COR-L47 (cell line): ENCODE data around the gene SPNS2.

Experiments used
- DNase-seq: peaks from one replicate; lab custom pipeline; 2025; lab: John Stamatoyannopoulos, UW

SPNS2 gene

DNA sequence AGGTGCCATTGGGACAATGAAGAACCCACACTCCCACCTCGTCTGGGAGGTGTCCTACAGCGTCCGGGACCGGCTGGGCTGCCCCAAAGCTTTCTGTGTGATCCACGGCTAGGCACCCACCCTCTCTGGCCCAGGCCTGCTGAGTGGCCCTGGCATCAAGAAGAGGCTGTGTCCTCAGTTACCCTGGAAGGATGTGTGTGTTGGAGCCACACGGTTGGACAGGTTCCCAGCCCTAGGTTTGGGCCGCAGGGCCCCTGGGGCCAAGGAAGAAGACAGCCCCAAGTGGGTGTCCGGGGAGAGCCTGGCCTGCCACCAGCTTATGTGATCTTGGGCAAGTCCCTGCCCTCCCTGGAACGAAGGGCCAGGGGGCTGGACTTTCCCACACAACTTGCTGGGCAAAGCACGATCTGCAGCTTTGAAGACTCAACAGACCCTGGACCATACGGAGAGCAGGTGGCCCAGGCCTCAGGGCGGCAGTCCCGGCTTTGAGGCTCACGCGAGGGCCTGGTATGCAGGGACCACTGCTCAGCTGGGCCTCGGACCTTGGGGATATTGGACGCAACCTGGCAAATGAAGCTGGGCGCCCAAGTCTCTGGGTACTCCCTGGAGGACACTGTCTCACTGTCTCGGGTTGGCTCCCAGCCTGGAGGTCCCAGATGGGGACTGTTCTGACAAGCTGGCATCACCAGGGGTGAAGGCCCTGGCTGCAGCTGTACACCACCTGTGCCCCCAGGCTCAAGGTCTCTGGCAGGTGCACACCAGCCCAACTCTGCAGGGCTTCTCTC, 39.0 kb downstream of the SPNS2 start:
- DNase-seq, result no peak

DNA sequence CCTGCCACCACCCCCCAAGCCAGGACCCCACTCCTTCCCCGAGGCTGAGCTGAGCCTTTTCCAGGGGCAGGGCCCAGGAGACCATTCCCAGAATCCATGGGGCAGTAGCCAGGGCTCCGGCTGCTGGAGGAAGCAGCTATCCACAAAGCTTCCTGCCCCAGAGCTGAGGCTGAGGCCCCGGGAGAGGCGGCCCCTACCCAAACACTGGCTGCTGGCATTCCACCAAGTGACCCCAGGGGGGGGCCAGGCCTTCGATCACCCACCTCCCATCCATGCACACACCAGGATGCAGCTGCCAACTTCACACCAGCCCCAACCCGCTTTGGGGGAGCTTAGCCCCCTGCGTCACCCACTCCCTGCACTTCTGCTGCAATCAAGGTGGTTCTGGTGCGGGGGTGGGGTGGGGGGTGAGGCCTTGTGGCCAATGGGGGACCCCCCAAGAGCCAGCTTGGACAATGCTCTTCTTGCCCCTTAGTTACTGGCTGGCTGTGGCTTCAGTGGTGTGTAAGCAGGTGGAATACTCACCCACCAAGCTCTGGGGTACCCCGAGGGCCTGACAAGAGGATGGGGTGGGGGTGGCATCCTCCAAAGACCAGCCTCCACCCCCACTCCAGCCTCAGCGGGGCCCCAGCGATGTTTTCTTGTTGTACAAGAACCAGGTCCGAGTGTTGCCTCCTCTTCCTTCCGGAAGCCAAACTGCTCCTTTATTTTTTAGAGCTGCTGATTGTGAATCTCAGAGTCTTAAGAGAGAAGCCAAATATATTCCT, 39.7 kb downstream of the SPNS2 start:
- DNase-seq, result no peak

DNA sequence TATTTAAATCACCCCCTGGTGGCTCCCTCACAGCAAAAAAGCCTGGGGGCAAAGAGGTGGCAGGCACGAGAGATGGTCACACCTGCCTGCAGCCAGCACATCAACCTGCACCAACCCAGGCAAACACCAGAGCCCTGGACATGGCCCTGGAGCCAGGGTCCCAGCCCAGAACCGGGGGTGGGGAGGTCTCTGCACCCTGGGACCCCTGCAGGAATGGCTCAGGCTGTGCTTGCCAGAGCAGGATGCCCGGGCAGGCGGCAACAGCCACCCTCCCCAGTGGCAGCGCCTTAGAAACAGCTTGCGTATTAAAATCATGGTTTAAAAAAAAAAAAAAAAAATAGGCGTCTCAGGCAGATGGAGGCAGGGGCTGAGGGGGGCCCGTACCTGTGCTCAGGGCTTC, 40.3 kb downstream of the SPNS2 start:
- no peak for DNase-seq

DNA sequence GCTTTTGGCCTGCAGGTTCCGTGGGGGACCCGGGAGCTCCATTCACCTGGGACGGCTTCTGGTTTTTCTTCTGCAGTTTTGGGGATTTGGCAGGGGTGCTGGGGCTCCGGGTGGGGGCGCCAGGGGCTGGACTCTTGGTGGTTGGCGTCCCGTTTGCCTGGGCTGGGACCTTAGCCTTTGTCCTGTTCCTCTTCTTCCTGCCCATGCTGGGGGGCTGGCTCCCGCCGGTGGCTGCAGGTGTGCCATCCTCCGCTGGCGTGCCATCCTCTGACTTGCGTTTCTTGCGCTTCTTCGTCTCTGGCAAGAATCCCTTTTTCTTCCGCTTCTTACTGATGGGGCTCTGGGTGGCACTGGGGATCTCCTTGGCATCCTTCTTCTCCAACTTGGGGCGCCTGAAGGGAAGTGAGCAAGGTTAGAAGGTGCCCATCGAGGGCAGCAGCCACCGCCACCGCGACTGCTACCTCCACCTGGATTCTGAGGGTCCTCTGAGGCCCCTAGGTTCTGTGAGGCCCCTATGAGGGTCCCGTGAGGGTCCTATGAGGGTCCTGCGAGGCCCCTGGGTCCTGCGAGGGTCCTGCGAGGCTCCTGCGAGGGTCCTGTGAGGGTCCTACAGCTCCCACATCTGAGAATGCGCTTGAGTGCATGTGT, 41.0 kb downstream of the SPNS2 start:
- no peak for DNase-seq

GRCh38 chr17:4540224-4540651, 41.6 kb downstream of the SPNS2 start:
- no peak for DNase-seq

DNA sequence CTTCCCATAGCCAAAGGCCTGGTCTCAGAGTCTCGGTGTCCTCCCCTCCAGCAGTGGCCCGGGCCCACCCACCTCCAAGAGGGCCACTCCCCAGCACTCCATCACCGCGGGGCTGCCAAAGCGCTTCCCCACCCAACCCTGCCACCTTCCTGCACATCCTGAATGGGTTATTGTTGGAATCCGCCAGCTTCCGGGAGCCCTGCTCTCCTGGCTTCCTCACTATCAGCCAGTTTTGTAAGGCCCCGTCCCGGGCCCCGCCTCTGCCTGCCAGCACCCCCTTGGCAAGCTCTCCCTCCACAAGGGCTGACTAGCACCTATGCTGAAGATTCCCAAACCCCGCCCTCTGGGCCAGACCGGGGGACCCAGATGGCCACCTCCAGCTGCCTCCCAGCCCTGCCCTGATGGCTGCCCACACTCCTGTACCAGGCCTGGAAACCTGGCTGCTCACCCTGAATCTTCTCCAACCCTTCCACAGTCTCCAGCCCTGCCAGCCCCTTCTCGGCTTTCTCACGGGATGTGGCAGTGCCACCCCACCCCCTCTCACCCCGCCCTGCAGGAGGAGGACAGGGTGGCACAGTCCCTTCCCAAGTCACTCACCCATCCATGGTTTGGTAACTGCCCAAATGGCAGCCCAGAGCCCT, 42.1 kb downstream of the SPNS2 start:
- DNase-seq, result no peak

DNA sequence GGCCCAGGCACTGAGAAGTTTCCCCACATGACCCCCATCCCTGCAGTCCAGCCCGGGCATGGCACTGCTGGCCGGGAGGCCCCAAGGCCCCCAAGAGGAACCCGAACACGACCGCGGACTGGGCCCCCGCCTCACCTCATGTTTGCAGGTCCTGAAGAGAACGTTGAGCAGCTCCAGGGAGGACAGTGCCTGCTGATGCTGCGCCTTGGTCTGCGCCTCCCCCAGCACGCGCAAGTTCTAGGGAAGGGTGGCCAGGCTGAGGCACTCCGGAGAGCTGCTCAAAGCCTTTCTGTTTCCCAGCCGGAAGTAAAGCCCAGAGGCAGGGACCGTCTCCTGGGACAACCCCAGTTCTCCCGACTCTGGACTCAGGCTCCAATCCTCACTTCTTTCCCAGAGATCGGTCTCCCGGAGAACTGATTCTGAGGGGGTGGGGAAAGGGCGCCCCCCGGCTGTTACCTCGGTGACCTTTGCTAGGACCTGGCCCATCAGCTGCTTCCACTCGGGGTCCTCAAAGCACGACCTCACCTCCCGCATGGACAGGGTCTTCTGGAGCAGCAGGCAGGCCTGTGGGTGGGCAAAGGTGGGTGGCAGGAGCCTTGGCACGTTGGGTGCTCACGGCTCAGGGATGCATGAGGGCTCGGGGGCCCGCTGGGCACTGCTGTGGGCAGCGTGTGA, 42.8 kb downstream of the SPNS2 start:
- no peak for DNase-seq

DNA sequence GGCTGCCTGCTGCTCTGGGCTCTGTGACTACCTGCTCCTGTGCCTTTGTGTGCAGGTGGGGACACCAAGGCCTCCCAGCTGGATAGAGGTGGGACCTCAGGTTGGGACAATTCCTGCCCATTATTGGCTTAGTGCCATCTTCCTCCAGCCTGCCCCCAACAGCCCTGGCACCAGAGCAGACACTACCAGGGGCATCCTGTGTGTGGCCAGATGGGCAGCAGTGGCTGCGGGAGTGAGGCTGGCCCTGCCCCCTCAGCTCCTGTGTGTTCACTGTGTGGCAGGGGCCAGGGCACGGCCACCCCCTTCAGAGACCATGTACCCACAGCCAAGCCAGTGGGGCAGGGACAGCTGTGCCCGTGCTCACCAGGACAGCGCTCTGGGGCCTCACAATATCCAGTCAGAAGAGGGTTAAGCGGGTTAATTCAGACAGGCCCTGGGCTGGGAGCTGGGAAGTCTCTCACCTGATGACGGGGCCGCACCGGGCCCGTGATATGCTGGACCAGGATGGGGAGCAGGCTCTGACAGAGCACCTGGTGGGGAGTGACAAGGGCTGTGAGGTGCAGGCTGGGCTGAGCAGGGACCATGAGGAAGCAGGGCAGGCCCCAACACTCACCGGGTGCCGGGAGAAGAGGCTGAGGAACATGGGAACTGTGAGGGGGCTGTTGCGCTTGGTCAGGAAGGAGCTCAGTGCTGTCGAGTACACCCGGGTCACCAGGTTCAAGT, 43.5 kb downstream of the SPNS2 start:
- no peak for DNase-seq

GRCh38 chr17:4542726-4543191, 44.1 kb downstream of the SPNS2 start:
- DNase-seq, result no peak

DNA sequence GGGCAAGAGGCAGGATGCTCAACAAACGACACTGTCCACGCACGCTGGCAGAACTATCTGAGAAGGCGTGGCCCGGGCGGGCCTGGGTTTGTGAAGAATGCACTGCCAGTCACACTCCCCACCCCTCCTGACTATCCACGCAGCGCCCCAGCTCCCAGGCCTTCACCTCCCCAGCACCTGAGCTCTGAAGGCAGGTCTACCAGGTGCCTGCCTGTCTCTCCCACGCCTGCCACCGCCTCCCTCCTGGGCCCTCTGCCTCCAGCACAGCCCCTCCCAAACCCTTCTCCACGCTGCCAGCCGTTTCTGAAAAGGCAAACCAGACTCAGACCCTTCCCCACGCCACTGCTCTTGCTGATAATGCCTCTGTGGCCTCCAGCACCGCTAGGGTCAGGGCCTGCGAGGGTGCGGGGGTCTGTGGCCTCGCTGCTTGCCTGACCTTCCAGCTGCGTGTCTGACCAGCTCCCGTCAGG, 44.9 kb downstream of the SPNS2 start:
- DNase-seq, result no peak

- DNase-seq, result no peak
These were observed 45.7 kb downstream of the SPNS2 start for GRCh38 chr17:4544135-4544950.

GRCh38 chr17:4544951-4545216, 46.2 kb downstream of the SPNS2 start:
- DNase-seq, result no peak

DNA sequence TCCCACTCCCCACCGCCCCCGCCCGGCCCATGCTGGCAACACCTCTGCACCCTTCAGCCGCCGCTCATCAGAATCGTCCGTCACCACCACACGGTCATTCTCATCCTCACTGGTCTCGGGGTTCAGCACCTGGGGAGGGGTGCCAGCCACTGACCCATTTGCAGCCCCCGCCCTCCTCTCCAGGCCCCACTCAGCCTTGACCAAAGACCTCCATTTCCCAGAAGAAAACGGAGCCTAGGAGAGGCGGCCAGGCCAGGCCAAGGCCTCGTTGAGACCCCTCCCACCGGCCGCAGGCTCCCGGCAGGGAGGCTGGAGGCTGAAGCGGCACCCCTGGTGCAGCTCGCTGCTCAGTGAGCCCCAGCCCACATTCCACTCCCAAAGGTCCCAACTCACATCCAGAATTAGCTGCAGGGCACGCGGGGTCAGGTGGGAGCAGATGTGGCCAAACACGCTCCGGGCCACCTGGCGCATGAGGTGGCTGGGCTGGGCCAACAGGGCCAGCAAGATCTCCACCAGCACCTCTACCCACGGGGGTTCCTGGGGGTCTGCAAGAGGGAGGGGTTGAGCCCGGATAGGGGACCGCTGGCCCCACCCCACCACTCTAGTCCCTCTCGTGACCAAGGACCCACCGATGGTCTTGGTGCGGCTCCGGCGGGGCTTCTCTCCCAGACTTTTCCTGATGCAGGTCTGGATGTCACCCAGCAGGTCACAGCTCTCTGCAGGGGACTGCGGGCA, 46.7 kb downstream of the SPNS2 start:
- no peak for DNase-seq

DNA sequence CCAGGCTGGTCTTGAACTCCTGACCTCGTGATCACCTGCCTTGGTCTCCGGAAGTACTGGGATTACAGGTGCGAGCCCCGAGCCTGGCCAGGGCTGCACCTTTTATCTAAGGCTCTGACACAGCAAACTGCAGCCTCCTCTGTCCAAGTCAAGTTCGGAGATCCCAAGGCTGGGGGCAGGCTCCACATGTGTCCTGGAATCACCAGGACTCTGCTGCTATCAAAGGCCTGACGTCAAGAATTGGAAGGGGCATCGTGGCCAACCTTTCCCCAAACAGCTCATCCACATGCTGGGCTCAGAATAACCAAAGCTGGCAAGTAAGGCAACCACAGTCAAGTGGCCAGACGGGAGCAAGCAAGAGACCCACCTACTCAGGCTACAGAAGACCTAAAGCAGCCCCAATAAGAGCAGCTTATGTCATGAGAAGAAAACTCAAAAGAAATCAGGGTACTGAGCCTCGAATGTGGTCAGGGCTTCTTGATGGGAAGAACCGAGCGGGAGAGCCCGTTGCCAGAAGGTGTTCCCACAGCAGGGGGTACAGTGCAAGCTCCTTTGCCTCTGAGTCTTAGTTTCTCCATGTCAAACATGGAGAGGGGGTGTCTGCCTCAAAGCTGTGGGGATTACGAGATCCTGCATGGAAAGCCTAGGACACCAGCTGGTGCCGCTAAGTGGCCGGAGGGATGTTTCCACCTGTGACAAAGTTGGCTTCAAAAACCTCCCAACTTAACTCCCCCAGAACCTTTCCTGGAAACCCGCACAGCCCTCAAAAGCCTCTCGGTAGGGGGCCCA, 48.6 kb downstream of the SPNS2 start:
- DNase-seq, result no peak

GRCh38 chr17:4548061-4548461, 49.4 kb downstream of the SPNS2 start:
- no peak for DNase-seq

DNA sequence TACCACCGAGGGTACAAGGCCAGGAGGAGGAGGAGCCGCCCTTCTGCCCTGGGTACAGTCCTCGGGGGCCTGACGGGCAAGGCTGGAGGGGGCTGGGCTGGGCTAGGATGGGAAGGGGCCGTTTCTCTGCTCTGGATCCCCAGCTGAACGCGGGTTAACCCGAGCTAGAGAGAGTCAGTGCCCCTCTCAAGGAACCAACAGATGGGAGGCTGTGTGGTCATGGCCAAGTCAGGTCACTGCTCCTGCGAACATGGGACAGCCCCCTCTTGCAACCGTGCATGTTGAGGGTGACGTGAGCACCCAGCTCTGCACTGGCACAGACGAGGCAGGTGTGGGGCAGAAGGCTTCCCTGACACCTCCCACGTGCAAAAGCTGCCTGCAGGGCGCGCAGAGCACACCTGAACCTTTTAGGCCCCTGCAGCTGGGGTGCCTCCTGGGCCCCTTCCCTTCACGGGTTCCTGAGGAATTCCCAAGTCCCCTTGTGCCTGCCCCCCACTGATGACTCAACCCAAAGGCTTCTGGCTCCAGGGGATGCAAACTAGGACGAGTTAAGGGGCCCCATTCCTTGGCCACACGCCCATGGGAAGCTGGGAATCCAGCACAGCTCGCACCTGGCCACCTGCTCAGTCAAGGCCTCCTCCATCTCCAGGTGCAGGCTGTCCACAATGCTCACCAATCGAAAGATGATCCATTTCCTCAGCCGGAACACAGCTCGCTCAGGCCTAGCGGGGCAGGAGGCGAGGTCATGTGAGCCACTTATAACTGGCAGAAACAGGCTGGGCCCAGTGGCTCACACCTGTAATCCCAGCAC, 50.2 kb downstream of the SPNS2 start:
- DNase-seq, result no peak

GRCh38 chr17:4549781-4550533, 51.3 kb downstream of the SPNS2 start:
- no peak for DNase-seq
